ENCODE results near the gene SAPCD1. TPM values are rescaled to one million over a fixed set of nuclear protein-coding genes. Genes with fewer than 3 reads are reported as not detected.

SAPCD1 gene
- total and polyA plus RNA-seq, 2 donors (not counting 1 experiment from before 2014, with no cell fraction given) = 12.9 TPM

GRCh38 chr6:31762878-31763618 lies 592 bp downstream of the SAPCD1 start:
- H3K79me2 ChIP-seq (ENCODE audit: control insufficient read depth, insufficient read depth, low read length) = no peaks in the 10 kb centered on the region
- H3K9me3 Mint-ChIP-seq (ENCODE audit: insufficient read depth) = no peaks in the 10 kb centered on the region
- no peak overlapping the region for H3K9ac ChIP-seq (ENCODE audit: low read length)
- H4K20me1 ChIP-seq (ENCODE audit: control insufficient read depth, insufficient read depth, low read length, poor library complexity, severe bottlenecking) = no peaks in the 10 kb centered on the region
- intact Hi-C loops (cut with micrococcal nuclease) = no loop called here
- H3K27me3 Mint-ChIP-seq = no peaks in the 10 kb centered on the region
- ChIA-PET POLR2A (no interaction called here), CTCF (interaction anchor here (0.6 to 1.2 kb wide), 2 partner anchors 33 to 1875 kb away, joined by 3 read pairs; no protein-coding TSS in a partner anchor)
- no peak overlapping the region for H3K27ac Mint-ChIP-seq
- H3K9me3 ChIP-seq (ENCODE audit: control extremely low read depth in 1 of 3, control insufficient read depth in 2 of 3, insufficient read depth in 1 of 3, low read length in 2 of 3) = no peaks in the 10 kb centered on the region
- ATAC-seq (ENCODE audit: low read depth) = no peak
- H3K4me1 Mint-ChIP-seq = no peaks in the 10 kb centered on the region
- H3K4me2 ChIP-seq (replicated peaks; ENCODE audit: low read depth, low read length, poor library complexity, severe bottlenecking) = no peak overlapping the region
- H3K36me3 ChIP-seq (replicated peaks in 1 of 2; ENCODE audit: control extremely low read depth in 1 of 2, control insufficient read depth in 1 of 2, extremely low read depth in 1 of 2, insufficient read depth in 2 of 2, low read length in 1 of 2) = peaks cover 0 to 14% of the 10 kb centered on the region in 2 experiments
- no peak overlapping the region for H2AFZ ChIP-seq (ENCODE audit: insufficient read depth, low read depth, low read length, poor library complexity, severe bottlenecking)
- TF ChIP-seq CTCF (IDR thresholded peaks at IDR 0.05) (no peak), EZH2 (IDR thresholded peaks at IDR 0.05; ENCODE audit: borderline replicate concordance, insufficient read depth, low read depth, low read length, poor library complexity, severe bottlenecking) (no peak)
- 93% methylated on average over 6 of the region's 8 CpGs for WGBS (ENCODE audit: insufficient coverage)
- H3K4me3 Mint-ChIP-seq = no peak overlapping the region
- no peak overlapping the region for H3K27ac ChIP-seq (ENCODE audit: low read length in 2 of 2)
- DNase-seq = no peak
- no peaks in the 10 kb centered on the region for H3K27me3 ChIP-seq (replicated peaks in 1 of 4; ENCODE audit: control extremely low read depth in 1 of 4, control insufficient read depth in 3 of 4, insufficient read depth in 4 of 4, low read length in 3 of 4)
- no peak overlapping the region for H3K4me3 ChIP-seq (ENCODE audit: control extremely low read depth in 1 of 5, extremely low read depth in 1 of 5, insufficient read depth in 1 of 5, low read depth in 2 of 5, low read length in 4 of 5)
- H3K4me1 ChIP-seq (ENCODE audit: control insufficient read depth in 2 of 2, insufficient read depth in 2 of 2, low read length in 2 of 2) = no peaks in the 10 kb centered on the region

GRCh38 chr6:31763619-31763940 lies 1.1 kb downstream of the SAPCD1 start:
- Histone ChIP-seq H3K4me3 (ENCODE audit: control extremely low read depth in 1 of 5, extremely low read depth in 1 of 5, insufficient read depth in 1 of 5, low read depth in 2 of 5, low read length in 4 of 5) (no peak overlapping the region), H2AFZ (ENCODE audit: insufficient read depth, low read depth, low read length, poor library complexity, severe bottlenecking) (no peak overlapping the region), H3K9ac (ENCODE audit: low read length) (no peak overlapping the region), H3K27me3 (replicated peaks in 1 of 4; ENCODE audit: control extremely low read depth in 1 of 4, control insufficient read depth in 3 of 4, insufficient read depth in 4 of 4, low read length in 3 of 4) (no peaks in the 10 kb centered on the region), H3K36me3 (replicated peaks in 1 of 2; ENCODE audit: control extremely low read depth in 1 of 2, control insufficient read depth in 1 of 2, extremely low read depth in 1 of 2, insufficient read depth in 2 of 2, low read length in 1 of 2) (peaks cover 0 to 12% of the 10 kb centered on the region in 2 experiments), H3K4me1 (ENCODE audit: control insufficient read depth in 2 of 2, insufficient read depth in 2 of 2, low read length in 2 of 2) (no peaks in the 10 kb centered on the region), H3K9me3 (ENCODE audit: control extremely low read depth in 1 of 3, control insufficient read depth in 2 of 3, insufficient read depth in 1 of 3, low read length in 2 of 3) (no peaks in the 10 kb centered on the region), H3K27ac (ENCODE audit: low read length in 2 of 2) (no peak overlapping the region), H3K79me2 (ENCODE audit: control insufficient read depth, insufficient read depth, low read length) (no peaks in the 10 kb centered on the region), H4K20me1 (ENCODE audit: control insufficient read depth, insufficient read depth, low read length, poor library complexity, severe bottlenecking) (no peaks in the 10 kb centered on the region), H3K4me2 (replicated peaks; ENCODE audit: low read depth, low read length, poor library complexity, severe bottlenecking) (no peak overlapping the region)
- no peaks in the 10 kb centered on the region for H3K9me3 Mint-ChIP-seq (ENCODE audit: insufficient read depth)
- H3K4me1 Mint-ChIP-seq = no peaks in the 10 kb centered on the region
- no peaks in the 10 kb centered on the region for H3K27me3 Mint-ChIP-seq
- H3K4me3 Mint-ChIP-seq = no peak overlapping the region
- ATAC-seq (ENCODE audit: low read depth) (no peak), DNase-seq (no peak)
- ChIA-PET CTCF (interaction anchor here (0.6 to 1.2 kb wide), 2 partner anchors 34 to 1874 kb away, joined by 3 read pairs; no protein-coding TSS in a partner anchor), POLR2A (no interaction called here)
- WGBS (ENCODE audit: insufficient coverage) = 83% methylated on average over 1 of the region's 1 CpG
- TF ChIP-seq CTCF (IDR thresholded peaks at IDR 0.05) (no peak), EZH2 (IDR thresholded peaks at IDR 0.05; ENCODE audit: borderline replicate concordance, insufficient read depth, low read depth, low read length, poor library complexity, severe bottlenecking) (no peak)
- no peak overlapping the region for H3K27ac Mint-ChIP-seq
- intact Hi-C loops (cut with micrococcal nuclease) = no loop called here

Measured in B cell (primary cell).